AG04450 (cell line): Measurements from ENCODE around the gene KCNK3. TPM values are rescaled to one million over a fixed set of nuclear protein-coding genes. Genes with fewer than 3 reads are reported as not detected.
A peak's percentile ranks its signal among the peaks of the same experiment; 100 is the strongest.

Source experiments
- CTCF ChIA-PET: fragments of 300-600, 350-600 bp; formaldehyde crosslinking; extraction: SDS; loops from one replicate; lab custom pipeline; 2022; ENCODE audit warnings: antibody characterized with exemption, inconsistent platforms; lab: Charles Lee
- POLR2A ChIA-PET: fragments of 350-600 bp; formaldehyde crosslinking; extraction: SDS; loops from one replicate; lab custom pipeline; 2021; ENCODE audit warnings: antibody characterized with exemption, inconsistent platforms; lab: Yijun Ruan, JAX
- DNase-seq: peaks from one replicate; pipeline ENCODE4 v3.0.0-alpha.2; 2011; ENCODE audit warnings: low read depth, low spot score
- H3K27ac ChIP-seq: one replicate; pipeline ENCODE4 v1.5.1; 2012; ENCODE audit warnings: low read depth, low read length, control low read depth
- H3K27me3 ChIP-seq: one replicate; pipeline ENCODE4 v1.6.0; 2012; ENCODE audit warnings: low read length; ENCODE audit not compliant: control insufficient read depth, insufficient read depth
- H3K4me3 ChIP-seq: 2 replicates; pipeline ENCODE4 v1.5.1; 2011; ENCODE audit warnings: mild to moderate bottlenecking, low read depth, low read length, control low read depth
- H3K9me3 ChIP-seq: 2 replicates; pipeline ENCODE4 v1.5.1; 2012; ENCODE audit warnings: low read length; ENCODE audit not compliant: control insufficient read depth, insufficient read depth
- polyA plus RNA-seq: library from polyadenylated mRNA; depleted of rRNA; stranded (reverse); fragments of >200 nt; gene quantifications from 2 replicates; pipeline ENCODE4 v1.2.3, GENCODE V29; 2011; rRNA removed
- small RNA-seq: library from RNA; depleted of rRNA; stranded (forward); fragments of <200 nt; gene quantifications from one replicate; pipeline ENCODE3, GENCODE V24; 2012; ENCODE audit warnings: low read depth; ENCODE audit not compliant: insufficient read length
- TF ChIP-seq, protein P1 (sequence below): IDR thresholded peaks from 2 replicates; pipeline ENCODE4 v1.5.1; 2011; ENCODE audit warnings: low read depth, low read length, control low read depth, inconsistent platforms

KCNK3 gene
- polyA plus RNA-seq, 1 experiment: 0.05 TPM

DNA sequence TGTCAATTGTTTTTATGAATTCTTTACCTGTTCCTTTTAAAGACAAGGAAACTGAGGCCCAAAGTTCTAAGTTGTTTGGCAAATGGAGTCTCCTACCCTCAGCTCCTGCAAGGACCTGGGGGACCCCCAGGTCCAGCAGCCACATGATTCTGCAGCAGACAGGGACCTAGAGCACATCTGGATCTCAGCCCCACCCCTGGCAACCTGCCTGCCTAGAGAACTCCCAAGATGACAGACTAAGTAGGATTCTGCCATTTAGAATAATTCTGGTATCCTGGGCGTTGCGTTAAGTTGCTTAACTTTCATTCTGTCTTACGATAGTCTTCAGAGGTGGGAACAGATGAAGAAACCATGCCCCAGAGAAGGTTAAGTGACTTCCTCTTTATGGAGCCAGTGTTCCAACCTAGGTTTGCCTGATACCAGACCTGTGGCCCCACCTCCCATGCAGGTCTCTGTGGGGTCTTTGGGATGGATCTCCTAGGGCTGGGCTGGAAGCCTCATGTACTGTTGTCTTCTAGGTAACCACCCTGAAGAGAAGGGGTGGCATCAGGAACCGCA, 87.8 kb downstream of the KCNK3 start:
- Histone ChIP-seq H3K4me3 (no peak overlapping the region), H3K9me3 (no peaks in the 10 kb centered on the region), H3K27ac (peak overlapping the region; percentile 22), H3K27me3 (no peaks in the 10 kb centered on the region)
- TF ChIP-seq, protein P1, sequence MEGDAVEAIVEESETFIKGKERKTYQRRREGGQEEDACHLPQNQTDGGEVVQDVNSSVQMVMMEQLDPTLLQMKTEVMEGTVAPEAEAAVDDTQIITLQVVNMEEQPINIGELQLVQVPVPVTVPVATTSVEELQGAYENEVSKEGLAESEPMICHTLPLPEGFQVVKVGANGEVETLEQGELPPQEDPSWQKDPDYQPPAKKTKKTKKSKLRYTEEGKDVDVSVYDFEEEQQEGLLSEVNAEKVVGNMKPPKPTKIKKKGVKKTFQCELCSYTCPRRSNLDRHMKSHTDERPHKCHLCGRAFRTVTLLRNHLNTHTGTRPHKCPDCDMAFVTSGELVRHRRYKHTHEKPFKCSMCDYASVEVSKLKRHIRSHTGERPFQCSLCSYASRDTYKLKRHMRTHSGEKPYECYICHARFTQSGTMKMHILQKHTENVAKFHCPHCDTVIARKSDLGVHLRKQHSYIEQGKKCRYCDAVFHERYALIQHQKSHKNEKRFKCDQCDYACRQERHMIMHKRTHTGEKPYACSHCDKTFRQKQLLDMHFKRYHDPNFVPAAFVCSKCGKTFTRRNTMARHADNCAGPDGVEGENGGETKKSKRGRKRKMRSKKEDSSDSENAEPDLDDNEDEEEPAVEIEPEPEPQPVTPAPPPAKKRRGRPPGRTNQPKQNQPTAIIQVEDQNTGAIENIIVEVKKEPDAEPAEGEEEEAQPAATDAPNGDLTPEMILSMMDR: no peak
- CTCF ChIA-PET: no interaction called here
- POLR2A ChIA-PET: no interaction called here
- no peak for DNase-seq

Small RNAs within 50 kb of the gene (small RNA-seq; reads per million reads assigned to genes)
- gene AC015977.1: not detected

Other genes with a start within 250 kb of the KCNK3 start
- gene OTOF, start 214.6 kb upstream of the KCNK3 start, polyA plus RNA-seq: not detected in 2 replicates
- gene CIB4, start 51.4 kb upstream of the KCNK3 start, polyA plus RNA-seq: not detected in 2 replicates
- 31.4 and 38.8 TPM in 2 replicates for gene SLC35F6, start 71.6 kb downstream of the KCNK3 start, polyA plus RNA-seq
- 6.8 and 9.3 TPM in 2 replicates for gene CENPA, start 93.3 kb downstream of the KCNK3 start, polyA plus RNA-seq
- not detected in 2 replicates for gene DPYSL5, start 155.4 kb downstream of the KCNK3 start, polyA plus RNA-seq